ENCODE results near the gene C16orf74. TPM values are rescaled to one million over a fixed set of nuclear protein-coding genes. Genes with fewer than 3 reads are reported as not detected.

The C16orf74 gene
- total RNA-seq, 3 donors from 2014 or later = 0.73 to 1.3 (median 1.0) TPM

DNA sequence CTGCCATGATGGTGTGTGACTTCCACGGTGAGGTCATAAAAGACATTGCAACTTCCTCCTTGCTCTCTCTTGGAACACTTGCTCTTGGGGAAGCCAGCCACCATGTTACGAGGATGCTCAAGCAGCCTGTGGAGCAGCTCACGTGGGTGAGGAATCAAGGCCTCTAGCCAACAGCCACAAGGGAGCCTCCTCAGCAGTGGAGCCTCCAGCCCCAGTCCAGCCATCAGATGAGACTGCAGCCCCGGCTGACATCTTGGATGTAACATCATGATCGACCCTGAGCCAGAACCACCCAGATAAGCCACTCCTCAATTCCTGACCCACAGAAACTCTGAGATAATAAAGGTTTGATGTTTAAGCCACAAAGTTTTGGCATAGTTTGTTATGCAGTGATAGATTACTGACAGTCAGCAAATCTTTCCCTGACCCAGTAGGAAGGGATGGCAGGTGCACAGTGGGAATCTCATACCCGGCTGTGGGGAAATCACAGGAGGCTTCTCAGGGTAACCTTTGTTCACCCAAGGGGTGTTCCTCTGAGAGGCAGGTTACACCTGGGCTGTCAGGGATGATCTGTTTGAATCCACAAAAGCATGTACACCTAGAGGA, 38.8 kb downstream of the C16orf74 start:
- no peaks in the 10 kb centered on the region for H3K9me3 ChIP-seq
- DNase-seq (no peak), ATAC-seq (no peak)
- intact Hi-C loops (cut with DNase I, micrococcal nuclease) = no loop called here
- TF ChIP-seq, protein P1, sequence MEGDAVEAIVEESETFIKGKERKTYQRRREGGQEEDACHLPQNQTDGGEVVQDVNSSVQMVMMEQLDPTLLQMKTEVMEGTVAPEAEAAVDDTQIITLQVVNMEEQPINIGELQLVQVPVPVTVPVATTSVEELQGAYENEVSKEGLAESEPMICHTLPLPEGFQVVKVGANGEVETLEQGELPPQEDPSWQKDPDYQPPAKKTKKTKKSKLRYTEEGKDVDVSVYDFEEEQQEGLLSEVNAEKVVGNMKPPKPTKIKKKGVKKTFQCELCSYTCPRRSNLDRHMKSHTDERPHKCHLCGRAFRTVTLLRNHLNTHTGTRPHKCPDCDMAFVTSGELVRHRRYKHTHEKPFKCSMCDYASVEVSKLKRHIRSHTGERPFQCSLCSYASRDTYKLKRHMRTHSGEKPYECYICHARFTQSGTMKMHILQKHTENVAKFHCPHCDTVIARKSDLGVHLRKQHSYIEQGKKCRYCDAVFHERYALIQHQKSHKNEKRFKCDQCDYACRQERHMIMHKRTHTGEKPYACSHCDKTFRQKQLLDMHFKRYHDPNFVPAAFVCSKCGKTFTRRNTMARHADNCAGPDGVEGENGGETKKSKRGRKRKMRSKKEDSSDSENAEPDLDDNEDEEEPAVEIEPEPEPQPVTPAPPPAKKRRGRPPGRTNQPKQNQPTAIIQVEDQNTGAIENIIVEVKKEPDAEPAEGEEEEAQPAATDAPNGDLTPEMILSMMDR (IDR thresholded peaks at IDR 0.05) = no peak
- H3K4me3 ChIP-seq = no peak overlapping the region
- H3K4me1 ChIP-seq (ENCODE audit: low read depth) = no peaks in the 10 kb centered on the region
- H3K36me3 ChIP-seq (ENCODE audit: low read depth) = no peaks in the 10 kb centered on the region

DNA sequence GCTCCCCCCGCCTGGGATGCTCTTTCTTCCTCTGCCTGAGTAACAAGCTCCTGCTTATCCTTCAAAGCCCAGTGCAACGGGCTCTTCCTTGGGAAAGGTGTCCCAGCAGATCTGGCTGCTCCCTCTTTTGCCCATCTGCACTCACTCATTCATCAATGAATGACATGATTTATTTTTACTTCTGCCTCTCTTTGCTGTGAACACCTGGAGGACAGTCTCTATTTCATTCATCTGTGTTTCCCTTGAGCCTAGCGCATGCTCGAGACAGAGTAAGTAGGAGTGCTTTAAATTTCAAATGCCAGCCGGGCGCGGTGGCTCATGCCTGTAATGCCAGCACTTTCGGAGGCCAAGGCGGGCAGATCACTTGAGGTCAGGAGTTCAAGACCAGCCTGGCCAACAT, 40.2 kb downstream of the C16orf74 start:
- no peak for ATAC-seq
- H3K9me3 ChIP-seq = no peaks in the 10 kb centered on the region
- no peaks in the 10 kb centered on the region for H3K36me3 ChIP-seq (ENCODE audit: low read depth)
- TF ChIP-seq, protein P1 (IDR thresholded peaks at IDR 0.05) = no peak
- H3K4me3 ChIP-seq = no peak overlapping the region
- intact Hi-C loops (cut with DNase I, micrococcal nuclease) = no loop called here
- no peak for DNase-seq
- no peaks in the 10 kb centered on the region for H3K4me1 ChIP-seq (ENCODE audit: low read depth)

DNA sequence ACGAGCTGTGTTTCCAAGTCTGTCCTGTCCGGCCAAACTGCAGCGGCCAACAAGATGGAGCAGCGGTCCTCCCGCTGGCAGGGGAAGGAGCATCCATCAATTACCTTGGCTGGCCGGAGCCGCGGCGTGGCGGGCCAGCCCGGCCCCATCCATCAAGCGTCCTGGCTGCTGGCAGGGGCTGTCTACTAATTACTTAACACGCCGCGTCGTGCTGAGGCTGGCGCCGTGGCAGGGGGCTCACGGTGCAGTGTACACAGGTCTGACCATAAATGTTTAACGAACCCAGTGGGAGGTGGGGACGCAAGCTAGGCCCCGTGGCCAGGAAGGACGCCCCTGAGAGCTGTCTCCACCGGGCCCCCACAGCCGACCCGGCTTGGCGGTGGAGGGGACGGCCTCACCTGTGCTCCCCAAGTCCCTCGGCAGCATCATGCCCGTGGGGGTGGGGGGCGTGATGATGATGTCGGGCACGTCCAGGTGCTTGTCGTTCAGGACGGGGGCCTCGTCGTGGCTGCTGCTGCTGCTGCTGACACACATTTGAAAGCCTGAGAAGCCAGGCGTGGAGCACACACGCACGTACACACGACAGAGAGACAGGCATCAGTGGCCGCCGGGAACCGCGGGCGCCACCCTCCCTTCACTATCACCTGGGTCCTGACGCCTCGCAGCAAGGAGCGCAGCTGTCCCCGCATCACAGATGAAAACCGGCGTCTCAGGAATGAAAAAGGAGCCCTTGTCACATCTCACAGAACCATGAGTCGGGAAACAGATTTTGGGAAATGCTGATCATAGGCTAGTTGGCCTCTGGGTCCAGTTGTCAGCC, 40.9 kb downstream of the C16orf74 start:
- Histone ChIP-seq H3K4me3 (no peak overlapping the region), H3K36me3 (ENCODE audit: low read depth) (no peaks in the 10 kb centered on the region), H3K9me3 (no peaks in the 10 kb centered on the region), H3K4me1 (ENCODE audit: low read depth) (no peaks in the 10 kb centered on the region)
- TF ChIP-seq, protein P1 (IDR thresholded peaks at IDR 0.05) = no peak
- intact Hi-C loops (cut with DNase I, micrococcal nuclease) = no loop called here
- ATAC-seq (no peak), DNase-seq (no peak)

DNA sequence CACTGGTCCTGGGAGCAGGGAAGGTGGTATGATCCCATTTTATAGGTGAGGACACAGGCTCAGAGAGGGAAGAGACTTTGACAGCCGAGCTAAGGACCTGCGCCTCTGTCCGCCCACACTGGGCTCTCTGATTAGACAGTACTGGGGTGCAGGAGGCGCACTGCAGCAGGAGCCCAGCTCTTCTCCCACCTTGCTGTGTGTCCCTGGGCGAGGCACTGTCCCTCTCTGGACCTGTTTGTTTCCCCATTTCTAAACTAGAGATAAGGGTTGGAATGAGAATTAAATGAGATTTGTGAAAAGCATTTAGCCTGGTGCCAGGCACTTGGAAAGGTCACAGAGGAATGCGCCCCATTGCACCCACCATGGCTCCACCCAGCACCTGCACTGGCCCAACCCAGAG, 42.6 kb downstream of the C16orf74 start:
- Histone ChIP-seq H3K4me1 (ENCODE audit: low read depth) (no peaks in the 10 kb centered on the region), H3K36me3 (ENCODE audit: low read depth) (no peaks in the 10 kb centered on the region), H3K9me3 (no peaks in the 10 kb centered on the region), H3K4me3 (no peak overlapping the region)
- TF ChIP-seq, protein P1 (IDR thresholded peaks at IDR 0.05) = no peak
- no peak for DNase-seq
- no peak for ATAC-seq
- intact Hi-C loops (cut with DNase I, micrococcal nuclease) = no loop called here

DNA sequence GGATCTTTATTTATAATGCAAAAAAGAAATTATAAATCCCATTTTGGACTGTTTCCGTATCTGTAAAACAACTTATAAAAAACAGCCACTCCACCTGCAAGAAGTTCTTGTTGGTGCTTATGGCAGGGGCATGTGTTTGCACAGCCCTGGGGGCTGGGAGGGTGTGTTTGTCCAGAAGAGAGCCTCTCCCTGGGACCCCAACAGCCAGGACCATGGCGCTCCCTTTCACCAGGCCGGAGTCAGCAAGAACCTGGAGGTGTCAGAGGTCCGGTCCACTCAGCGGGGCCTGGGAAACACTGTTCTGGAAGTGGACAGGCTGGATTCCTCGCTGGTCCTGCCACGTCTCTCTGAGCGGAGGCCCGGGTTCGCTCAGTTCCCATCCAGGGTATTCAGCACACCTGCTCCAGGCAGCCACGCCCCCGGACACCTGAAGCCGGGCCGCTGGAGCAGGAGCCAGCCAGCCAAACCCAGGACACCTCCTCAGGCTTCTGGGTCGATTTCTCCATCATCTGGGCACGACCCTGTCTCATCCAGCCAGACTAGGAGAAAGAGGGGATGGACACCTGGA, 43.3 kb downstream of the C16orf74 start:
- H3K36me3 ChIP-seq (ENCODE audit: low read depth) = no peaks in the 10 kb centered on the region
- ATAC-seq = peak; percentile 59
- intact Hi-C loops (cut with DNase I, micrococcal nuclease) = no loop called here
- no peak overlapping the region for H3K4me3 ChIP-seq
- TF ChIP-seq, protein P1 (IDR thresholded peaks at IDR 0.05) = no peak
- no peak for DNase-seq
- H3K9me3 ChIP-seq = no peaks in the 10 kb centered on the region
- no peaks in the 10 kb centered on the region for H3K4me1 ChIP-seq (ENCODE audit: low read depth)
